Activated CD4-positive, alpha-beta T cell treated with anti-CD3 and anti-CD28 coated beads for 36 hours (primary cell): Measurements from ENCODE around the gene SYNE1. TPM values are rescaled to one million over a fixed set of nuclear protein-coding genes. Genes with fewer than 3 reads are reported as not detected.

ENCODE experiments used
- ATAC-seq: fragments of 200-7000 bp; cut with Tn5 transposase; one replicate; pipeline ENCODE4 v1.10.0; 2021; ENCODE audit warnings: mild to moderate bottlenecking, moderate library complexity
- CTCF ChIA-PET: fragments of 350-600 bp; sonication (Branson Sonifier 250); formaldehyde crosslinking; loops from one replicate; lab custom pipeline; 2021; ENCODE audit warnings: antibody characterized with exemption; lab: Charles Lee
- POLR2A ChIA-PET: fragments of 350-600 bp; sonication (Branson Sonifier 250); formaldehyde crosslinking; loops from one replicate; lab custom pipeline; 2021; ENCODE audit warnings: antibody characterized with exemption, inconsistent platforms; lab: Charles Lee
- DNase-seq: peaks from one replicate; pipeline ENCODE4 v3.0.0-alpha.2; 2020
- H3K27ac Mint-ChIP-seq: one replicate; pipeline ENCODE4 v1.8.0; 2021; ENCODE audit warnings: mixed read lengths
- H3K27me3 Mint-ChIP-seq: one replicate; pipeline ENCODE4 v1.8.0; 2021; ENCODE audit warnings: mixed read lengths
- H3K36me3 Mint-ChIP-seq: one replicate; pipeline ENCODE4 v1.8.0; 2021; ENCODE audit warnings: low read depth, mixed read lengths
- H3K4me1 Mint-ChIP-seq: one replicate; pipeline ENCODE4 v1.8.0; 2021; ENCODE audit warnings: mixed read lengths
- H3K4me3 Mint-ChIP-seq: one replicate; pipeline ENCODE4 v1.8.0; 2021; ENCODE audit warnings: mild to moderate bottlenecking, moderate library complexity, mixed read lengths
- H3K9me3 Mint-ChIP-seq: one replicate; pipeline ENCODE4 v1.8.0; 2021; ENCODE audit warnings: low read depth, mixed read lengths
- intact Hi-C, 2 experiments: fragments of 100-400 bp; cut with DNase I in 1 of 2; cut with micrococcal nuclease in 1 of 2; formaldehyde crosslinking; loops; one replicate each; pipeline versions ENCODE4 v1.14.2 to v1.15.1; 2022 to 2024; cut with DNase I, micrococcal nuclease
- total RNA-seq, 2 experiments: library from RNA; stranded (reverse); gene quantifications; one replicate each; pipeline ENCODE4 v1.2.3, GENCODE V29; 2021

Gene SYNE1
- total RNA-seq, 2 experiments from 2014 or later, result 20.8 to 21.9 TPM

DNA sequence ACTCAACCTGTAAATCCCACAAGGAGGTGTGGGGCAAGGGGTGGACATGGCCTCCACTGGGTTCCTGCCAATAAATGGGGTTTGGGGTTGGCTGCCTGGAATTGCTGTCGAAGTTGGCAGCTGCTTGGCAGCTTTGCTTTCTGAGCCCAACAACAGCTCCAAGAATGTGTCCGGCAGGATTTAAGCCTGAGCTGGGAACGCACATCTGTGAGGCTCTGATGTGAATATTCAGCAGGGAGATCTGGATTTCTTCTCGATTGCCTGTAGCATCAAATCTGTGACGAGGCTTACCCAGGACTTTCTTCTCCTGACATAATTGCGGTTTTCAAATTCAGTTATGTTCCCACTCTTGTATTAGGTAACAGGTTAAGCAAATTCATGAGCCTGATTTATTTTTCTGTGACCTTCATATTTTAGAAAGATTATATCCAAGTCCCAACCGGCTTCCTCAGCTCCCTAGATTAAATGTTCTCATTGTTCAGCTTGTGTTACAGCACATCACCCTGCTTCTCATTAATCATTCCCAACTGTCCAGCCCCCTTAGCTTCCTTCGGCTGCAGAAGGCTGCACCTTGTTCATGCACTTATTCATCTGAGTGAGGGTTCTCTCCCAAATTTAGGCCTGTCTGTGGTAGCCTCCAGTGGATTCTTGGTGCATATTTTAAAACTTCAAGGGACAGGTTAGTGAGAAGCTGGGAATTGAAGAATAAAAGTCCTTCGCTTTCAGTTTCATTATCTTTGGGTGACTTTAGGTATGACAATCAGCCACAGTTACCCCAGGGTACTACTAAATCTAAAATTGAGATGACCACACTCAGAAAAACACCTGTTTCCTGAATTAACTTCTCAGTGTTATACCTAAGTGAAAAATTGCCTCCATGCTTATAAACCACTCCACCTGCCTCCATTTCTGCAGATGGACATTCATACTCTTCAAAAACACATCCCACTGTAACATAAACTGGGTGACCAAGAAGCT lies 519.7 kb downstream of the SYNE1 start:
- DNase-seq (no peak), ATAC-seq (no peak)
- ChIA-PET CTCF (interaction anchor here (0.7 to 1.4 kb wide), 2 partner anchors 10 to 665 kb away, joined by 3 read pairs; partner anchors contain the start of gene RMND1), POLR2A (no interaction called here)
- Mint-ChIP-seq H3K4me3 (no peak overlapping the region), H3K27ac (no peak overlapping the region), H3K27me3 (no peaks in the 10 kb centered on the region), H3K36me3 (peaks cover 24% of the 10 kb centered on the region), H3K4me1 (peaks cover 8% of the 10 kb centered on the region), H3K9me3 (peaks cover 2% of the 10 kb centered on the region)
- intact Hi-C loops, result loop anchor here in 1 of 2 experiments (5.0 kb wide), 1 partner anchor 425 kb away; no protein-coding TSS in a partner anchor

DNA sequence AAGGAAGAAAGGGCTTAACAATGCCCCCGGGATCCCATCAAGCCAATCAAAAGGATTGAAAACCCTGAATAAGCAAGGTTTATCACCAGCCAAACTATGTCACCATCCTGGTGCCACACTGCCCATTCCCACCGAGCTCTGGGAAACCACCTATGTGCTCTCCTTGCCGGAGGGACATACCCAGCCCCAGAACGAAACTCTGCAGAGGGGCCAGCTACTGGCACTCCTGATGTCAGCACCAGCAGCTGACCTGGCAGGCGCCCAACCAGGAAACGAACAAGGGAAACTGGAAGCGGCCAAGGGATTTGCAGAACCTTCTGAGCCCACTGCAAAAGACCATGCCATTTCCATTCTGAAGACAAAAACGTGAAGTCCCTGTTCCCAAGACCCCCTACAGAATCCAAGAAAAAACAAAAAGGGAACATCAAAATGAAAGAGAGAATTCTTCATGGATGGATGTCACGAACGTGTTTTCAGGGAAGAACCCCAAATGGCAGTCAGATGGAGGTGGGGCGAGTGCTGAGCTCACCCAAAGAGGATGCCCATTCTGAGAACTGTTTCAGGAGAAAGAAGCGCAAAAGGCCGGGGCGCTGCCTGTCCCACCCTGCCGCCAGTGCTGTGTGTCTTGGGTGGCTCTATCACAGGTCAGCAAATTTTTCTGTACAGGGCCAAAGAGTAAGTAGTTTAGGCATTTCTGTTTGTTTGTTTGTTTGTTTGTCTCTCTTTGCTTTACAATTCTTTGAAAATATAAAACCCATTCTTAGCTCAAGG lies 524.5 kb downstream of the SYNE1 start:
- no peak overlapping the region for H3K27ac Mint-ChIP-seq
- ATAC-seq, result no peak
- H3K4me3 Mint-ChIP-seq, result no peak overlapping the region
- H3K9me3 Mint-ChIP-seq, result no peaks in the 10 kb centered on the region
- ChIA-PET POLR2A (no interaction called here), CTCF (interaction anchor here (1.3 kb wide), 1 partner anchor 12 kb away, joined by 5 read pairs; no protein-coding TSS in a partner anchor)
- DNase-seq, result no peak
- H3K36me3 Mint-ChIP-seq, result no peaks in the 10 kb centered on the region
- H3K27me3 Mint-ChIP-seq, result peaks cover 3% of the 10 kb centered on the region
- intact Hi-C loops, result no loop called here
- peaks cover 4% of the 10 kb centered on the region for H3K4me1 Mint-ChIP-seq

DNA sequence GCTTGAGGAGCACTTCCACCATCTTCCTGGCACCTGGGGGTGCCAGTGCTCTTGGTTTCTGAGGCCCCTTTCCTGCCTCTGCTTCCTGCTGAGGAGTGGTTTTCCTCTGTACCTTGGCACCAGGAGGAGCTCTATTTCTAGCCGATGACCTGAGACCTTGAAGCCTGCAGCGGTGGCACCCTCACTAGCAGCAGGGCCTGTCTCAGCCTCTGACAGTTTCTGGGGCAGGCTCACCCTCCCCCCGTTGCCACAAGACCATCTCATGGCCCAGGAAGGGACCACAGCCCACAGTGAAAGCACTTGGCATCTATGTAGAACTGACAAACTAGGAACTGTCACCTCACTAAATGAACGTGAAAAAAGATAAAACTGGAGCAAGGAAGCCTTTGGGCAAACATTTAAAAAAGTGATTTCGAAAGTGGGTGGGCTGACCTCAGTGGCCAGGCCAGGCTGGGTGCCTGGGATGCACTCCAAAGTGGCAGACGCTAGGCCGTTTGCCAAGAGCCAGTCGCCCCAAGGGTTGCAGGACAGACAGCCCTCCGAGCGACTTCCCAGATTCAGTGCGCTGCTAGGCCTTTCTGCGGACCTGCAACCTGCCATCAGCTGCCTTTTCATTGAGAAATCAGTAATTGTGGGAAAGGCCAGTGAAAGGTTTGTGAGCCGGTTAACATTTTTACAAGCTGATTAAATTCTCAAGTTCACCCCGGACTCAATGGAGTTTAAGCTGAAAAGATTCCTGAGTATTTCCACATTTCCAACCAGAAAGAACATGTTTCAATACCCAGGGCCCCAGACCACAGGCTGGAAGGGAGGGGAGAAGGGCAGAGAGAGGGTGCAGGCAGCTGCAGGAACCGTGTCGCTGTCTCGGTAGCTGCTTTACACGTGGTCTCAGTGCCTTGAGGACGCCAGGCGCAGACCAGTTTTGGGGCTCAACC lies 526.0 kb downstream of the SYNE1 start:
- H3K9me3 Mint-ChIP-seq, result no peaks in the 10 kb centered on the region
- H3K36me3 Mint-ChIP-seq, result no peaks in the 10 kb centered on the region
- peaks cover 3% of the 10 kb centered on the region for H3K27me3 Mint-ChIP-seq
- ChIA-PET POLR2A (no interaction called here), CTCF (interaction anchor here (1.3 kb wide), 1 partner anchor 13 kb away, joined by 5 read pairs; no protein-coding TSS in a partner anchor)
- H3K4me3 Mint-ChIP-seq, result no peak overlapping the region
- H3K4me1 Mint-ChIP-seq, result no peaks in the 10 kb centered on the region
- H3K27ac Mint-ChIP-seq, result no peak overlapping the region
- ATAC-seq (no peak), DNase-seq (no peak)
- intact Hi-C loops, result no loop called here

DNA sequence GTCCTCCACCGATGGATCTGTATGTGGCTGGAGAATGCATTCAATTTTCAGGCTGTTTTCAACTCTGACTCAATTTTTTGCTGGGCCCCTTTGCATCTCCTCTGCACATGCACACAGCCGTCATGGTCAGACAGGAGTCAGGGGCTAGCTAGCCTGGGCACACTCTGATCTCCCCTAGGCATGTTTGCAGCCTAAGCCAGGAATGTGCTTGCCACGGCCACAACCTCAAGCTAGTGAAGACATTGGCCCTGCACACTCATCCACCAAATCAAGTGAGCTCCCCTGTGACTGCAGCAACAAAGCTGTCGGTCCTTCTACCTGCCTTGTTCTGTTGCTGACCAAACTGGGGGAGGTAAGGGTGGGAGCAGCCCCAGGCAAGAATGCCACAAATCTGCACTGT lies 529.2 kb downstream of the SYNE1 start:
- H3K27me3 Mint-ChIP-seq, result peaks cover 3% of the 10 kb centered on the region
- H3K36me3 Mint-ChIP-seq, result no peaks in the 10 kb centered on the region
- no peaks in the 10 kb centered on the region for H3K4me1 Mint-ChIP-seq
- intact Hi-C loops, result no loop called here
- POLR2A ChIA-PET, result no interaction called here
- no peaks in the 10 kb centered on the region for H3K9me3 Mint-ChIP-seq
- DNase-seq (no peak), ATAC-seq (no peak)
- CTCF ChIA-PET, result interaction anchor here (0.5 to 1.0 kb wide), 3 partner anchors 139 to 516 kb away, joined by 3 read pairs; no protein-coding TSS in a partner anchor
- H3K4me3 Mint-ChIP-seq, result no peak overlapping the region
- no peak overlapping the region for H3K27ac Mint-ChIP-seq

DNA sequence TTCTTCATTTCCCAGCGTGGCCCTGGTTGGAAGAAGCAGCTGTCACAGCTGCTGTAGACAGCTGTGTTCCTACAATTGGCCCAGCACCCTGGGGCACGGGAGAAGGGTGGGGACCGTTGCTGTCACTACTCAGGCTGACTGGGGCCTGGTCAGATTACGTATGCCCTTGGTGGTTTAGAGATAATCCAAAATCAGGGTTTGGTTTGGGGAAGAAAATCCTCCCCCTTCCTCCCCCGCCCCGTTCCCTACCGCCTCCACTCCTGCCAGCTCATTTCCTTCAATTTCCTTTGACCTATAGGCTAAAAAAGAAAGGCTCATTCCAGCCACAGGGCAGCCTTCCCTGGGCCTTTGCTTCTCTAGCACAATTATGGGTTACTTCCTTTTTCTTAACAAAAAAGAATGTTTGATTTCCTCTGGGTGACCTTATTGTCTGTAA lies 537.0 kb downstream of the SYNE1 start:
- no peaks in the 10 kb centered on the region for H3K9me3 Mint-ChIP-seq
- CTCF ChIA-PET, result interaction anchor here (0.6 to 1.4 kb wide), 3 partner anchors 25 to 281 kb away, joined by 3 to 5 read pairs (median 3); no protein-coding TSS in a partner anchor
- no peaks in the 10 kb centered on the region for H3K27me3 Mint-ChIP-seq

DNA sequence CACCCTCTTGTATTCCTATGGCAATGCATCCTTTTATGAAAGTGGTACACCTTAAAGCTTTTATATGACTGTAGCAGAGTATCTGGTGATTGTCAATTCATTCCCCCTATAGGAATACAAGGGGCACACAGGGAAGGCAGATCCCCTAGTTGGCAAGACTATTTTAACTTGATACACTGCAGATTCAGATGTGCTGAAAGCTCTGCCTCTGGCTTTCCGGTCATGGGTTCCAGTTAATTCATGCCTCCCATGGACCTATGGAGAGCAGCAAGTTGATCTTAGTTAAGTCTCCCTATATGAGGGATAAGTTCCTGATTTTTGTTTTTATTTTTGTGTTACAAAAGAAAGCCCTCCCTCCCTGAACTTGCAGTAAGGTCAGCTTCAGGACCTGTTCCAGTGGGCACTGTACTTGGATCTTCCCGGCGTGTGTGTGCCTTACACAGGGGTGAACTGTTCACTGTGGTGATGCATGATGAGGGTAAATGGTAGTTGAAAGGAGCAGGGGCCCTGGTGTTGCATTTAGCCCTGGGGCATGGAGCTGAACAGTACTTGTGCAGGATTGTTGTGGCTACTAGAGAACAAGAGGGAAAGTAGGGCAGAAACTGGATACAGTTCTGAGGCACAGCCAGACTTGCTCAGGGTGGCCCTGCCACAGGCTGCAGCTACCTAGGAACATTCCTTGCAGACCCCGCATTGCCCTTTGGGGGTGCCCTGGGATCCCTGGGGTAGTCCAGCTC lies 537.5 kb downstream of the SYNE1 start:
- Mint-ChIP-seq H3K36me3 (no peaks in the 10 kb centered on the region), H3K4me3 (no peak overlapping the region), H3K4me1 (peaks cover 3% of the 10 kb centered on the region), H3K9me3 (no peaks in the 10 kb centered on the region), H3K27ac (no peak overlapping the region), H3K27me3 (no peaks in the 10 kb centered on the region)
- ChIA-PET POLR2A (no interaction called here), CTCF (interaction anchor here (0.6 to 1.1 kb wide), 2 partner anchors 239 to 280 kb away, joined by 3 read pairs; no protein-coding TSS in a partner anchor)
- intact Hi-C loops, result no loop called here
- ATAC-seq (no peak), DNase-seq (no peak)

More for the DNA sequence above, 537.0 kb downstream of the SYNE1 start:
- H3K4me3 Mint-ChIP-seq, result no peak overlapping the region
- DNase-seq (no peak), ATAC-seq (no peak)
- H3K36me3 Mint-ChIP-seq, result no peaks in the 10 kb centered on the region
- POLR2A ChIA-PET, result no interaction called here
- H3K27ac Mint-ChIP-seq, result no peak overlapping the region
- intact Hi-C loops, result no loop called here
- H3K4me1 Mint-ChIP-seq, result no peaks in the 10 kb centered on the region

DNA sequence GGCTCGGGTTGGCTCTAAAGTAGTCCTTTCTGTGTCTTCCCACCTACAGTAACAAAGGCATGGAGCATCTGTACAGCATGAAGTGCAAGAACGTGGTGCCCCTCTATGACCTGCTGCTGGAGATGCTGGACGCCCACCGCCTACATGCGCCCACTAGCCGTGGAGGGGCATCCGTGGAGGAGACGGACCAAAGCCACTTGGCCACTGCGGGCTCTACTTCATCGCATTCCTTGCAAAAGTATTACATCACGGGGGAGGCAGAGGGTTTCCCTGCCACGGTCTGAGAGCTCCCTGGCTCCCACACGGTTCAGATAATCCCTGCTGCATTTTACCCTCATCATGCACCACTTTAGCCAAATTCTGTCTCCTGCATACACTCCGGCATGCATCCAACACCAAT lies 538.5 kb downstream of the SYNE1 start:
- CTCF ChIA-PET, result no interaction called here
- ATAC-seq, result no peak
- H3K4me3 Mint-ChIP-seq, result no peak overlapping the region

DNA sequence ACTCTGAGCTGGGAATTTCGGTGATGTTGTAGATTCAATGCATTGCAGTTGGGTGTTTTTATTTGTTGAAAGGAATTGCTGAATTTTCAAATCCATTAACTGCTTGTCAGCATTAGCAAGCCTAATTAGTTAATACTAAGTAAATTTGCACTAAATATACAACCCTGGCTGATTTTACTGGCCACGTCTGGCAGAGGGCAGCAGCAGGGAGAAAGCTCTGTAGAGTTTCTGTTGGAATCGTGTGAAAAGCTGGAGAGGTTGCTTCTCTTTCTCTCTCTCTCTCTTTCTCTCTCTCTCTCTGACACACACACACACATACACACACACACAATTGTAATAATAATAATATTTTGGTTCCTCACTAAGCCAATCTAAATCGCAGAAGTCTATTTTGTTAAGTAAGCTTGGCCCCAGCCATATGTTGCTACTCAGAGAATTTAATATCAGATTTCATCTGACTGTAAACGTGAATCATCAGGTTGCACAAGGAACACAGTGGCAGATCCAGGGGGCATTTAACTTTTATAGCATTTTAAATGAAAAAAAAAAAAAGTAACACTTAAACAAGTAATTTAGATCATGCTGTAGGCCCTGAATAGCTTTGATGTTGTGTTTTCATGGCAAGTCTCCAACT lies 540.2 kb downstream of the SYNE1 start:
- no peak for ATAC-seq
- Mint-ChIP-seq H3K27ac (no peak overlapping the region), H3K27me3 (no peaks in the 10 kb centered on the region), H3K4me1 (peaks cover 3% of the 10 kb centered on the region), H3K36me3 (no peaks in the 10 kb centered on the region), H3K9me3 (no peaks in the 10 kb centered on the region), H3K4me3 (no peak overlapping the region)
- DNase-seq, result no peak
- ChIA-PET POLR2A (no interaction called here), CTCF (interaction anchor here (0.6 to 1.0 kb wide), 3 partner anchors 246 to 1109 kb away, joined by 3 to 5 read pairs (median 3); no protein-coding TSS in a partner anchor)
- intact Hi-C loops, result no loop called here

More for the DNA sequence above, 538.5 kb downstream of the SYNE1 start:
- DNase-seq, result no peak
- POLR2A ChIA-PET, result no interaction called here
- H3K4me1 Mint-ChIP-seq, result peaks cover 3% of the 10 kb centered on the region
- H3K27me3 Mint-ChIP-seq, result no peaks in the 10 kb centered on the region
- H3K27ac Mint-ChIP-seq, result no peak overlapping the region
- no peaks in the 10 kb centered on the region for H3K9me3 Mint-ChIP-seq
- intact Hi-C loops, result no loop called here
- no peaks in the 10 kb centered on the region for H3K36me3 Mint-ChIP-seq

DNA sequence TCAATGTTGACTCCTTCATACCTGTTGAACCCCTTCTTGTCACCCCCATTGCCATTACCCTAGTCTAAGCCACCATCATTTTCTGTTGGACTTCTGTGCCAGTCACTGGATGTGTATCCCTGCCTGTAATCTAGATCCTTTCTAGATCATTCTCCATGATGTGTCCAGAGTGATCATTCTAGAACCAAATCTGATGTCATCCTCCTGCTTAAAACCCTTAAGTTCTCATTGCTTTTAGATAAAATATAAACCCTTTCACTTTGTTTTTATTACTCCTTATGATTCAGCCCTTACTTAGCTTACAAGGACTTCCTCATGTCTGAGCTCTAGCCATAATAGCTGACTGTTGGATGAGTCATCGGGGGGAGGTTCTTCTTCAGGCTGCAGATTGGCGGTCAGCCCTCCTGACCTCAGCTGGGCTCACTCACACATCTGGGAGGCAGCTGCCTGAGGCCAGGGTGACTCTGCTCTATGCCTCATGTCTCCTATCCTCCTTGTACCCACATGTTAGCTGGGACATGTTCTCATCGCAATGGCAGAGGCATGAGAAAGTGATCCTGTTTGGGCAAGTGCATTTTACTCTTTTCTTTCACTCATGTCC lies 542.1 kb downstream of the SYNE1 start:
- CTCF ChIA-PET, result interaction anchor here (0.8 to 1.0 kb wide), 2 partner anchors 26 to 135 kb away, joined by 3 read pairs; no protein-coding TSS in a partner anchor
- ATAC-seq (peak; percentile 88), DNase-seq (peak; percentile 61)
- POLR2A ChIA-PET, result no interaction called here
- no peaks in the 10 kb centered on the region for H3K36me3 Mint-ChIP-seq
- no peak overlapping the region for H3K4me3 Mint-ChIP-seq
- intact Hi-C loops, result no loop called here
- no peak overlapping the region for H3K27ac Mint-ChIP-seq
- no peaks in the 10 kb centered on the region for H3K27me3 Mint-ChIP-seq
- peaks cover 3% of the 10 kb centered on the region for H3K4me1 Mint-ChIP-seq
- H3K9me3 Mint-ChIP-seq, result no peaks in the 10 kb centered on the region
